Muscle of back (tissue), 11 donors: ENCODE results near the gene DHX34. TPM values are rescaled to one million over a fixed set of nuclear protein-coding genes. Genes with fewer than 3 reads are reported as not detected.
A peak's percentile ranks its signal among the peaks of the same experiment; 100 is the strongest.
"Not testable (repeated sequence)": the region's sequence is repeated elsewhere in the genome, so short reads cannot be mapped to it uniquely, and the experiment has no call there.

Experiments used
- DNase-seq, 3 donors: peaks; one replicate each; pipeline versions ENCODE4 v3.0.0 to v3.0.0-alpha.2; 2013
- polyA plus RNA-seq, 10 donors: library from polyadenylated mRNA; unstranded; fragments of 120-200 nt; gene quantifications; one replicate each; pipeline ENCODE4 v1.2.1, GENCODE V29; 2013; ENCODE audit not compliant: insufficient read length in 10 of 10

DHX34 gene
- polyA plus RNA-seq, 10 donors: 8.1 to 12.5 (median 10.7) TPM

DNA sequence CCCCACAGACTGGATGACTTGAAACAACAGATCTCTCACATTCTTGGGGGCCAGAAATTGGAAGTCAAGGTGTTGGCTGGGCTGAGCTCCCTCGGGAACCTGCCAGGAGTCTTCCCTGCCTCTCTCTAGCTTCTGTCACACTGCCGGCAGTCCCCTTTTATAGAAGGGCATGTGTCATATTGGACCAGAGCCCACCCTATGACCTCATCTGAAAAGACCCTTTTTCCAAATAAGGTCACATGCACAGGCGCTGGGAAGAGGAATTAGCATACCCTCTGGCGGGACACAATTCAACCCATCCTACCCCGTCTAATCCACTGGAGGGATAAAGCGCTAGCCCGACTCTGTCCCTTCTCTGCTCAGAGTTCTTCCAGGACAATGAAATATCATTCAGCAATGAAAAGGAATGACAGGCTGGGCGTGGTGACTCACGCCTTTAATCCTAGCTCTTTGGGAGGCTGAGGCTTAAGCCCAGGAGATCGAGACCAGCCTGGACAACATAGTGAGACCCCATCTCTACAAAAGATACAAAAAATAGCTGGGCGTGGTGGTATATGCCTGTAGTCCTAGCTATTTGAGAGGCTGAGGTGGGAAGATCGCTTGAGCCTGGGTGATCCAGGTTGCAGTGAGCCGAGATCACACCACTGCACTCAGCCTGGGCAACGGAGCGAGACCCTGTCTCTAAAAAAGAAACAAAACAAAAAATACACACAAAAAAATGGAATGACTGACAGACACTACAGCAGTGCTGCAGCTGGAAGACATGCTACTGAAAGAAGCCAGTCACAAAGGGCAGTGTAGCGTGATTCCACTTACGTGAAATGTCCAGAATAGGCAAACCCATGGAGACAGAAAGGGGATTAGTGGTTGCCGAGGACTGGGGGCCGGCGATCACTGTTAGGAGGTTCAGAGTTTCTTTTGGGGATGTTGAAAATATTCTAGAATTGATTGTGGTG is 41.7 kb downstream of the DHX34 start:
- DNase-seq: no peak

DNA sequence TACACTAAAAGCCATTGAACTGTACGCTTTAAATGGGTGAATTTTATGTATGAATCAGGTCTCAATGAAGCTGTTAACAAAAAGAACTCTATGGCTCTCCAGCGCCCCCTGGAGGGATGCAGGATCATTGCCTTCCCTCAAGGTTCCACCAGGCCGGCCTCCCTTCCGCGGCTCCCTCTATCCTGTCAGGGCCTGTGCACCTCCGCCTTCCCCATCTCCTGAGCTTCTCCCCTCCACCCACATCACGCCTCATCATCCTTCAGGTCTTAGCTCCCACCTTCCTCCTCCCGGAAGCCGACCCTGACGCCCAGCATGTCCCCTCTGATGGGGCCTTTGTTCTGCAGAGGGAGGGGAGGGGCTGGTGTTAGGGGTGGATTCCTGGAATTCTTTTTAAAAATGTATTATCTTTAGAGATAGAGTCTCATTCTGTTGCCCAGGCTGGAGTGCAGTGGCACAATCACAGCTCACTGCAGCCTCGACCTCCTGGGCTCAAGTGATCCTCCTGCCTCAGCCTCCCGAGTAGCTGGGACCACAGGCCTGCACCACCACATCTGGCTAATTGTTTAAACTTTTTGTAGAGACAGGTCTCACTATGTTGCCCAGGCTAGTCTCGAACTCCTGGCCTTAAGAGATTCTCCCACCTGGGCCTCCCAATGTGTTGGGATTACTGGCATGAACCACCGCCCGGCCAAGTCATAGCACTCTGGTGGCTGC is 42.6 kb downstream of the DHX34 start:
- peak; percentile 37 to 70 (median 61) for DNase-seq

DNA sequence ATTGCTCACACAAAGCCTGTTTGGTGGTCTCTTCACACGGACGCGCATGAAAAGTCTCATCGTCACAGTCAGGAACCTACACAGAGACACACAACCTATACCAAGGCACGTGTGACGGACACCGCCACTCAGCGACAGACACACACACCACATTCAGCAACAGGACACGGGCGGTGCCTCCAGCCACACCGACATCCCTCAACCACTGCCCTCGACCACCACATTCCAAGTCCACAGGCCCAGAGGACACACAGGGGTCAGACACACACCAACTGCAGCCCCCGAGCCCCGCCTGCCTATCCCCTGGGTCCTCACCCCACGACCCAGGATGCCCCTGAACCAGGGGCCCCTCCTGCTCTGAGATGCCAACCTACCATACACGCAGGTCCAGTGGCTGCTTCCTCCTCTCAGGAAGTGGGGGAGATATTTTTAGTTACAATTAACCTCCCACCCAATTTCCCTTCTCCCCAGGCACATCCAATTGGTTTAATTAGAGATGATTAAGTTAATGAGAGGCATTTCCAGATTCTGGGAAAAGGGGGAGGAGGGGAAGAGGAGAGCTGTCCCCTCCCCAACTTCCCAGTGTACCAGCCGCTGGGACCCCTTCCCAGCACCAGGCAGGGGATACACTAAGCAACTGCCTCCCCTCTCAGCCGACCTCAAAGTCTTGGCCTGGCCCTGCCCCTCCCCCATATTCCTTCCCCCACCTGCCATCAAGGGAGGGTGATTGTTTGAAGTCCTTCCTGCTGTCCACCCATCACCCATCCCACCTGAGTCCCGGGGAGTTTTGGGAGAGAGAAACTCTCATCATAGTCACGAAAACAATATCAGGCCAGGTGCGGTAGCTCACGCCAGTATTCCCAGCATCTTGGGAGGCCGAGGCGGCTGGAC is 49.8 kb downstream of the DHX34 start:
- no peak for DNase-seq

DNA sequence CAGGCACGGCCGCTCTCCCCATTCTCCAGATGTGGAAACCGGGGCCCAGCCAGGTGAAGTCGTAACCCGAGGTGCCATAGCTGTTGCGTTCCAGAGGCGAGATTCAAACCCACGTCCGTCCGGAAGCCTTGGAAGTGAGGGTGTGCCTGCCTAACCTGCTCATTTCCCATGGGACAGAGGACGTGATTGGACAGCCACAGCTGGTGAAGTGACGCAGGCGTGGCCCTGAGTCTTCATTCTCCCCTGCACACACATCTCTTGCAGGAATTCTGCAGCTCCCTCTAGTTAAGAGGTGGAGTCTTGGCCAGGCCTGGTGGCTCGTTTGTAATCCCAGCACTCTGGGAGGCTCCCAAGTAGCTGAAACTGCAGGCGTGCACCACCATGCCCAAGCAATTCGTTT is 53.4 kb downstream of the DHX34 start:
- no peak for DNase-seq

DNA sequence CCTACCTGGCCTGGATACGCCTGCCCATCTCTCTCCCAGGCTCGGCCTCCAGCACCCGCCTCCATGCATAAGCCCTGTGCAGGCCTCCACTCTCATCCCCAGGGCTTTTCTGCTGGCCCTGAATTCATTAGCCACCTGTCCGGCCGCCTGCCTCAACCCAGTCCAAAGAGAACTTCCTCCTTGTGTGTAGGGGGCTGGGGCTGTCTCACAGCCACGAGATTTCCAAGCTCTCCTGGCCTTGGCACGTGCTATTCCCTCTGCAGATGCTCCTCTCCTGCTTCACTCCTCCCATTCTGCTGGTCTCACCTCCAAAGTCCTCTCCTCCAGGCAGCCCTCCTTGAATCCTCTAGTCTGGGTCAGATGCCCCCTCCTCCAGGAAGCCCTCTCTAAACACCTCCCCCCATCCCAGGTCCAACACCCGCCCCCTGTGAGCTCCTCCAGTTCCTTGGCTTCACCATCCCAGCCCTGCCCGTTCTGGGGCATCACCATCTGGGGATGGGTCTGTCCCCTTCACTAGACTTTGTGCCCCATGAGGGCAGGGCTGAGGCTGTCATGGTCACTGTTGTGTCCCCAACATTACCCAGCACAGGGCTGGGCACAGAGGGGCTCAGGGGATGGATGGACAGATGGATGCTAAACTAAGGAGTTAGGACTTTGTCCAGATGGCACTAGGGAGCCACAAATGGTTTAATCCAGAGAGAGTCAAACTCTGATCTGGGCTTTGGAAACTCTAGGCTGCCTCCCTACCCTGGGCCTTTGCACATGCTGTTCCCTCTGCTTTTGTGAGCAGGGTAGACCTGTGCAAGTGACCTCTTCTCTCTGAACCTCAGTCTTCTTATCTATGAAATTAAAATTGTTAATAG is 55.5 kb downstream of the DHX34 start:
- no peak for DNase-seq

DNA sequence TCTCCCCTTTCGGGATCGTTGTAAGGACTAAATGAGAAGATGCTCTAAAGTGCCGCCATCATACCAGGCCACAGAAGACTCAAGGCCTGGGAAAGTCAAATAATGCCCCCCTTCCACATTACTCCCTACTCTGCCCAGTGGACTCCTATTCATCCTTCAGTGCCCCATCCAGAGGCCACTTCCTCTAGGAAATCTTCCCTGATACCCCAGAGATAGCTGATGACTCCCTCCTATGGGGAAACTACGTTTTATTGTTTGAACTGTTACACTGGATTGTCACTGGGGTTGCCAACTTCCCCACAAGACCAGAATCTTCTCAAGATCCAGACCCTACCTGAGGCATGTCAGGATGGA is 56.1 kb downstream of the DHX34 start:
- DNase-seq: no peak

DNA sequence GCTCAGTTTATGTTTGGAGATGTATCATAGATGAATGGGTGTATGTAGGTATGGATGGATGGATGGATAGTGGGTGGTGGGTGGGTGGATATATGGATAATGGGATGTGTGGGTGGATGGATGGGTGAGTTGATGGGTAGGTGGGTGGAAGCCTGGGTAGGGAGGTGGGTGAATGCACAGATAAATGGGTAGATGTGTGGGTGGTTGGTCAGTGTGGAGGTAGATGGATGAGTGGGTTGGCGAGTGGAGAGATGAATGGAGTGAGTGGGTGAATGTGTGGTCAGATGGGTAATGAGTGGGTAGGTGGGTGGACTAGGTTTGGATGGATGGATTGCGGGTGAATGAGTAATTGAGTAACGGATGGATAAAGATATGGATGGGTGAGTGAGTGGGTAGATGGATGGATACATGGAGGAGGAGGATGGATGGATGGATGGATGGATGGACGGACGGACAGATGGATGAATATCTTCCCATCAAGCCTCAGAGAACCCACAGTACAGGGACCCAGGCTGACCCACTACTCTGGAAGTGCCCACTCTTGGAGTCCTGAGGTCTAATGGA is 56.8 kb downstream of the DHX34 start:
- DNase-seq: no peak

DNA sequence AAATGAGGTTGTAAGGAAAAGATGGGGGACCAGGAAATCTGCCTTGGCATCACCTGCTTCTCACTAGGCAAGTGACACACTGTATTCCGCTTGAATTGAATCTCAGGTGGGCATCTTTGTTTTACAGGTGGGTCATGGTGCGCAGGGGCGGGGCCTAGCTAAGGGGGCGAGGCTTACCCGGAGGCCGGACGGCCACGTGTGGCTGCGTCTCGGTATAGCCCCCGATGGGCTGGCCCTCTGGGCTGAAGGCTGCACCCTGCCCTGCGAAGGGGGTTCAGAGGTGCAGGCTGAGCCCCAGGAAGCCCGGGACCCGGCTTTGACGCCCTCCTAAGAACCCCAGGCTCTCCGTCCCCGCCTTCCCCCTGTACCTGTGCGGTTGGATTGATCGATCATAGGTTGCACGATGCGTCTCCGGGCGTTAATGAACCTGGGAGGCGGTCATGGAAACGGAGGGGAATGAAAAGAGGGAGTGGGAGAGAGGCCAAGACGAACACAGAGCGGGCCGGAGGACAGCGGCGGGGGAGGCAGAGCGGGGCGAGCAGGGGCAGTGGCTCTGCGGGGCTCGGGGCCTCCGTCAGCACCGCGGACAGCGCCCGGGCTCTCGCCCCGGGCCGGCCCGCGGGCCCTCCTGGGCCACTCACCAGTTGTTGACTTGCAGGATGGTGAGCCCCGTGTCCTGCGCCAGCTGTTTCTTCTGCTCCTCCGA is 57.7 kb downstream of the DHX34 start:
- peak in 1 of 3 donors; percentile 57 for DNase-seq

DNA sequence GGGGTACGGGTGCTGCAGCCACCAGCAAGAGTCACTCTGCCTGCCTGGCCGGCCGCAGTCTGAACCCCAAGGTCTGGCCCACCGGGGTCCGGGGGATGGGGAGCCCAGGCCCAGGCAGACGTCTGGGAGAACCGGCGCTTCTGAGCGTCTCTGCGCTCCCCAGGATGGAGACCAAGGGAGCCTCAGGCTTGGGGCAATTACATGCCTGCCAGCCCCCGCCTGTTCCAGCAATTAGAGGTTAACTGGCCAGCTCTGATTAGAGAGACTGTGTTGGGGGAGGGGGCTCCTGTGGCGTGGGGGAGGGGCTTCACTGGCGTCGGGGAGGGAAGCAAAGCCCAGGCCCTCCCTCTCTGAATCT is 58.3 kb downstream of the DHX34 start:
- DNase-seq: no peak

DNA sequence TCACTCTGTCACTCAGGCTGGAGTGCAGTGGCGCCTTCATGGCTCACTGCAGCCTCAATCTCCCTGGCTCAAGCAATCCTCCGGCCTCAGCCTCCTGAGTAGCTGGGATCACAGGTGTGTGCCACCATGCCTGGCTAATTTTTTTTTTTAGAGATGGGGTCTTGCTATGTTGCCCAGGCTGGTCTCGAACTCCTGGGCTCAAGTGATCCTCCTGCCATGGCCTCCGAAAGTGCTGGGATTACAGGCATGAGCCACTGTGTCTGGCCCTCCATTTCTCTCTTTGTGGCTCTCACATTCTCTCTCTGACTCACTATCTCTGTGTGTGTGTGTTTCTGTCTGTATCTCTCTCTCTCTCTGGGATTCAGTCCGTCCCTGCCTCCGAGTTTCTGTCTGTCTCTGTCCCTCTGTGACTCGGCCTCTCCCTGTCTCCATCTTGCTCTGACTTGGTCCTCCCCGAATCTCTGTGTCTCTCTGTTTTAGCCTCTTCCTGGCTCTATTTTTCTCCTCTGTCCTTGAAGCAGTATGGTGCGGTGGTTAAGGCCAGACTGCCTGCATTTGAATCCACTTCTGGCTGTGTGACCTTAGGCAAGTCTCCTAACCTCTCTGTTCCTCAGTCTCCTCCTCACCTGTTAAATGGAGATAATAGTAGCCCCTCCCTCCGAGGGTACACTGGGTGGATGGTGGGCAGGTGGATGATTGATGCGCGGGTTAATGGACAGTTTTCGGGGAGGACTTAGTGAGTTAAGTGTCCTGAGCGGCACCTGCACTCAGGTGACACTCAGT is 59.2 kb downstream of the DHX34 start:
- DNase-seq: no peak

DNA sequence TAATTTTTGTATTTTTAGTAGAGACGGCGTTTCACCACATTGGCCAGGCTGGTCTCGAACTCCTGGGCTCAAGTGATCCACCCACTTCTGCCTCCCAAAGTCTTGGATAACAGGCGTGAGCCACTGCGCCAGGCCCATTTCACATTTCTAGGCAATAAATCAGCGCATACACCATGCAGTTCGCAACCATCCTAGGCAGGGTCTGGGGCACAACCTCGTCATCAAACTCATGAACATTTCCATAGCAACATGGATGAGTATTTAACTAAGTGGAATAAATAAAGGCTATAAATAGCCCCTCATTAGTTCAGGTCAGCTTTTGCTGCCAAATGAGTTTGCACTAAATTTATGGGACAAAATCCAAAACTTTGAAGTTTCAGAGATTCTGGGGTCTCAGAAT is 62.0 kb downstream of the DHX34 start:
- DNase-seq: no peak

DNA sequence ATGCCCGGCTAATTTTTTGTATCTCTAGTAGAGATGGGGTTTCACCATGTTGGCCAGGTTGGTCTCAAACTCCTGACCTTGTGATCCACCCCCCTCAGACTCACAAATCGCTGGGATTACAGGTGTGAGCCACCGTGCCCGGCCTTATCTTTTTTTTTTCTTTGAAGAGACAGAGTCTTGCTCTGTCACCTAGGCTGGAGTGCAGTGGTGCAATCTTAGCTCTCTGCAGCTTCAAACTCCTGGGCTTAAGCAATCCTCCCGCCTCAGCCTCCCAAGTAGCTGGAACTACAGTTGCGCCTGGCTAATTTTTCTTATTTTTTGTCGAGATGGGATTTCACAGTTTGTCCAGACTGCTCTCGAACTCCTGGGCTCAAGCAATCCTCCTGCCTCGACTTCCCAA is 62.6 kb downstream of the DHX34 start:
- not testable (repeated sequence) for DNase-seq

DNA sequence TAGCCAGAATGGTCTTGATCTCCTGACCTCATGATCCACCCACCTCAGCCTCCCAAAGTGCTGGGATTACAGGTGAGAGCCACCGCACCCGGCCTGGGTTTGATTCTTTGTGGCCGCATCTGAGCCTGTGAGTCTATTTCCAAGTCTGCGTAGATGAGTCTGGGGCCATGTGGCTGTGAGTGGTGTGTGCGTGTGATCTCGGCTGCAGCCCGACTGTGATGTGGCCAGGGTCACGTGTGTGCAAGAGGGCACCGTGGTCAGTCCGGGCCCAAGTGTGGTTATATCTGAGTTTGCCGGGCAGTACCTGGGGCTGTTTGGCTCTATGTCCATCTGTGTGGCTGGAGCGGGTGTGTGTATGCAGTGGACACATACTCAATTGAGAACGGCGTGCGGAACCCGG is 64.8 kb downstream of the DHX34 start:
- no peak for DNase-seq

DNA sequence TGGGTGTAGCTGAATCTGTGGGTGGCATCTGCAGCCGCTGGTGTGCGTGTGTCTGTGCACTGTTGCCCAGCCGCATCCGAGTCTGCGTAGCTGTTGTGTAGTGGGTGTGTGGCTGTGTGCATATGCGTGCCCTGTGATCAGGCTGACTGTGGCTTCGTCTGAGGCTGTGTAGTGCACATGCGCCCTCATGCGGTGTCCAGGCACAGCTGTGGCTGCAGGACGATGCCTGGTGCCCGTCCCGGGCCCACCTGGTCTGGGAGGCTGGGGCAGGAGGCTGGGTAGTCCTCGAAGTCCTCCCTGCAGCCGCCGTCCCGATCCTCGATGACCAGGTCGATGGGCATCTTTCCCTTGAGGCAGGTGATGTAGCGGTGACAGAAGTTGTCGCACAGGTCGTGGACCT is 65.4 kb downstream of the DHX34 start:
- DNase-seq: no peak

DNA sequence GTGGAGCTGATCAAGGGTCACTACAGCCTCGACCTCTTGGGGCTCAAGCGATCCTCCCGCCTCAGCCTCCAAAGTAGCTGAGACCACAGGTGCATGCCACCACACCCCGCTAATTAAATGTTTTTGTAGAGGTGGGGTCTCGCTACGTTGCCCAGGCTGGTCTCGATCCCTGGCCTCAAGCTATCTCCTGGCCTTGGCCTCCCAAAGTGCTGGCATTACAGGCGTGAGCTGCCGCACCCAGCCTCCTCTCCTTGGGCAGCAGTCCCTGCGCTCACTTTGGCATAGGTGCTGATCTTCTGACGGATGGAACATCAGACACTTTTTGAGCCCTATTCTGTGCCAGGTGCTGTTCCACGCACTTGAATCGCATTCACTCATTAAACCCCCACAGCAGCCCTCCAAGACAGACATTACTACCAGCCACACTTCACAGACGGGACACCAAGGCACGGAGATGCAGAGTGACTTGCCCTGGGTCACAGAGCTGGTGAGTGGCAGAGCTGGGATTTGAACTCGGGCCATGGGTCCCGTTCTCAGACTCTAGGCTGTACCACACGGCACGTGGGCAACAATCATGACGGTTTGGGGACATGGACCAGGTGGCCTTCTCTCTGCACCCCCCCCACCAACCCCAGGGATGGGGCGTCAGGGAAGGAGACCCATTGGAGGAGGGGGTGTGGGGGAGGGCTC is 67.0 kb downstream of the DHX34 start:
- no peak for DNase-seq

DNA sequence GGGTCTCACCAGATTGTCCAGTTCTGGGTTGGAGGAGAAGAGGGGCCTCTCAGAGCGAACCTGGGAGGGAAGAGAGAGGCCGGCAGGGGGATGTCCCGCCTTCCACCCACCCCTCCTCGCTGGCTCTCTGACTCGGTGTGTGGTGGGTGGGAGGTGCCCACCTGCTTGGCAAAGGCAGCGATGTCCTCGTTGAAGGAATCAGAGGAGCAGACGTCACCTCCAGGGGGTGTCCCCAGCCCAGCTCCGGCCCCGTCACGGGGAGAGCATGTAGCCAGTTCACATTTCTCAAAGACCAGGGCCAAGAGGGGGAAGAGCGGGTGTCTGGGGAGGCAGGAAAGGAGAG is 67.5 kb downstream of the DHX34 start:
- no peak for DNase-seq

DNA sequence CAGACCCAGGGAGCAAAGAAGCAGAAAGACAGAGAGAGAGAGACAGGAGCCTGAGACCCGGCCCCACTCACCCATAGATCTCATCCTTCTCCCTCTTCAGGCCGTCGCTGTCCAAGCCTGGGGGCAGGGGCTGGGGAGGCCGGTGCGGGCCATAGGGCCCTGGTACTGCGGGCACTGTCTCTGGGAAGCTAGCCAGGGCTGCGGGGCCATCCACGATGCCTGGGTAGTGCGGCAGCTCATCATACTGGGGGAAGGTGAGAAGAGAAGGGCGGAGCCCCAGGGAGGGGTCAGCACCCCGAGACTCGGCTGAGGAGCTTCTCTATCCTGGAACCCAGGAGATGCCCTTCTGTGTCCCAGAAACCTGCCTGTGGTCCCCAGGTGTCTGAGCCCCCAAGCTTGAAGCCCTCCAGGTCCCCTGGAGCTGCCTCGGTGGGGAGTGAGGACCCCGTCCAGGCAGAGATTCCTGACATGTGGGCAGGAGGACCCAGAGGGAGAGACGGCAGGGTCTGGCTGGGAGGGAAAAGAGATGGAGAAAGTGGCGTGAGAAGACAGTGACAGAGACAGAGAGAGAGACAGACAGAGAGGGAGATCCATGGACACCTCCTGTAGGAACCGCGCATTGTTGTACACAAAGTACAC is 68.1 kb downstream of the DHX34 start:
- DNase-seq: no peak
